Raji (cell line): ENCODE measurements around the gene KIAA0825.

Experiments used
- POLR2A ChIP-seq: IDR thresholded peaks from 2 replicates; pipeline ENCODE4 v1.6.1; 2011; ENCODE audit warnings: low read depth, low read length, control low read depth; ENCODE audit not compliant: insufficient read depth

Gene KIAA0825

GRCh38 chr5:94243612-94244011 lies 374.8 kb downstream of the KIAA0825 start:
- TF ChIP-seq POLR2A: no peak

DNA sequence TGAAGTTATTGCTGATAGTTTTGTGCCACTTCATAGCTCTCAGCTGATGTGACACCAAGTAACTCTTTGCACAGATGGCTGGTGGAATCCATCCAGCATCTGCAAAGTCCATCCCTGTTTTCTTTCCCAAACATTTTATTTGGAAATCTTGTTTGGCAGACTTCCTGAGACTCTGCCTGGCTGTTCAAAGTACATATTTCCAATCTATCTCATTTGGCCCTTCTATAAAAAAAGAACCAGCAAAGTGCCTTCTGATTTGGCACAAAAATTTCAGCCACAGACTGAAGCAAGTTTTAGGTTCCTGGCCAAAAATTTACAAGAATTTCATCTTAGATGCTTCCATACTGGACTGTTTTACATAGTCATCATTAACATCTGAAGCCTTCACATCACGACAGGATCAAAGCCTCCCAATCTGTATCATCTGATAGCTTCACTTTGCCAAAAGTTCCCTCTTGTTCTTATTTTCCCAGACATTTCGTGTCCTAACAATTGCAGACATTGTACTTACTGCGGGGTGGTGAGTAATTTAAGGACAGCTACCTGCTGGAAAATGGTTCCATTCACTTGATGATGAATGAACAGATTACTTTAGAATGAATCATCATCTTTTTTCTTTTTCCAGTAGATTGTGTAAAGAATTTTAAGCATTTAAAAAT lies 377.3 kb downstream of the KIAA0825 start:
- no peak for TF ChIP-seq POLR2A

DNA sequence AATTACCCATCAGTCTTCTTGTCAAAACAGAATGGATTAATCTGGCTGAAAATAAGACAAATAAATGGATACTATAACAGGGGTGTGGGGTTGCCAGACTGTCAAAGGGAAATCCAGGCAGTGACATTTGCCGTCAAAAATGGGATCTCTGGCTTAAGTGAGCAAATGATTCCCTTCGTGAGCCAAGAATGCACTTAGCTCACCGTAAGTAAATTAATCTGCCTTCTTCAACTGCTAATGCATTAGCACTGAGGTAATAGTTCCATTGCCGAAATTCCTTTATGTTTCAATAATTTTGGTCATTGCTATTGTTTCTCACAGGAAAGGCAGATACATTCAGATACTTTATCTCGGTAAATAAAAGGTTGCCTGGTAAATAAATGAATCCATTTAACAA lies 377.8 kb downstream of the KIAA0825 start:
- no peak for TF ChIP-seq POLR2A

GRCh38 chr5:94240134-94240533 lies 378.3 kb downstream of the KIAA0825 start:
- TF ChIP-seq POLR2A: no peak

DNA sequence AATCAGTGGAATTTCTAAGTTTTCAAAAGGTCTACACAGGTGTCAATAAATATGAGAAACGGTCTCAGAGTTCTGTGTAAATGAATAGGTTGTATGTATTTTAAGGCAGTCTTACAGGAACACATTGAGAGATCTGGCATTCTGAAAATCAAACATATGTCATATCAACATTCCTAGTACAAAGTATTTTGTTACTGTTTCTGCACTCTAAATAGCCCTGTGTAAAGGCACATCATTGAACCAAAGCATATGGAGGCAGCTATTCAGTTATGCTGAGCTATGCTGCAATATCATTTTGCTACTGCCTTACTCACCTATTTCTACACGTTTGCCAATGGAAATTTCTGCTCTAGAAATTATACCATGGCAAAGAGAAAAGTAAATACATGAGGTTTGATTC lies 379.1 kb downstream of the KIAA0825 start:
- no peak for TF ChIP-seq POLR2A

- no peak for TF ChIP-seq POLR2A
Observed at GRCh38 chr5:94234987-94235386, 383.4 kb downstream of the KIAA0825 start.

DNA sequence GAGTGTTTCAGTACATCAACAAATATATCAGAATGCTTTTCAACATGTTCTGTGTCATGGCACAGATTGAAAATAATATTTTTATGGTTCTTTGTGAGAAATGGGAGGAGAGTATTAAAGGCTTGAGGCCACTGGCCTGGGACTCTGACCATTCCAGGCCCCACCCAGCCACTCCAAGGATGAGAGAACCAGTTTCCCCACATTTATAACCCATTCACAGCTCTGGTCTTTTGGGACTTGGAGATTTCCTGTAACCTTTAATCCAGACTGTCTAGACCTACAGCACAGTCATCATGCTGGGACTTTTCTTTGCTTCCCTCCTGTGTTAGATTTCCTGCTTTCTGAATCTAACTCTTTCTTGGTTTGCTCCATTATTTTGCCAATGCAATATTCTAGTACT lies 389.6 kb downstream of the KIAA0825 start:
- no peak for TF ChIP-seq POLR2A

- TF ChIP-seq POLR2A: no peak
Observed at GRCh38 chr5:94223235-94223634, 395.2 kb downstream of the KIAA0825 start.

DNA sequence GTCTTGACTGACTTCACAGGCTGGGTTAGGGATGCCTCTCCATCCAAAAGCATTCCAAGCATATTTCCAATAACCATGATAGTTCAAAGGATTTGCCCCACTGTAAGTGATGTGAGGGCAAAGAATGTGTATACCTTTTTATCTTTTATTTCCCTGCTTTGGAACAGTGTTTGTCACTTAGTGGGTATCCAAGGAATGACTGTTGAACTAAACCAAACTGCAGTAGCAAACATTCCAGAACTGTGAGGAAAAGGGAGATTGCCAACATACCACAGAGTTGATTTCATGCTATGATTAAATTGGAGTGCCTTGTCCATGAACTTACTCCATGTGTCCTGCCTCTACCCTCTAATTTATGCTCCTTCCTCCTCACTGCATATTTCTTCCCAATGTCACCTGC lies 400.0 kb downstream of the KIAA0825 start:
- no peak for TF ChIP-seq POLR2A

DNA sequence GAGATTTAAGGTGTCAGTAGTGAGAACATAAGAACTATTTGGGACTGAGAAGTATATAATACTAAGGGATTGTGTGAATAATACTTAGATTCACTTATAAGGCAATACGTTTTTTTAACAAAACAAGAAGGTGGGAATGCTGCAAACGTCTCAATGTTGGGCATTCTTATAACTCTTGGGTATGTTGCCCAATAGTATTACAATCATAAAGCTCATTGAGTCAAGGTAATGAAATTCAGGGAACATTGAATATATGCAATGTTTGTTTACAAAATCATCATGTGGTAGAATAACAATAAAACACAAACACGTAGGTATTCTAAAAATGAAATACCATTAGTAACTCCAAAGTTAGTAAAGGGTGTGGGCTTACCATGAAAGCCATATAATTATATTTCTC lies 400.7 kb downstream of the KIAA0825 start:
- TF ChIP-seq POLR2A: no peak

GRCh38 chr5:94217216-94217615 lies 401.2 kb downstream of the KIAA0825 start:
- no peak for TF ChIP-seq POLR2A

- TF ChIP-seq POLR2A: no peak
Observed at GRCh38 chr5:94212476-94212875, 405.9 kb downstream of the KIAA0825 start.

DNA sequence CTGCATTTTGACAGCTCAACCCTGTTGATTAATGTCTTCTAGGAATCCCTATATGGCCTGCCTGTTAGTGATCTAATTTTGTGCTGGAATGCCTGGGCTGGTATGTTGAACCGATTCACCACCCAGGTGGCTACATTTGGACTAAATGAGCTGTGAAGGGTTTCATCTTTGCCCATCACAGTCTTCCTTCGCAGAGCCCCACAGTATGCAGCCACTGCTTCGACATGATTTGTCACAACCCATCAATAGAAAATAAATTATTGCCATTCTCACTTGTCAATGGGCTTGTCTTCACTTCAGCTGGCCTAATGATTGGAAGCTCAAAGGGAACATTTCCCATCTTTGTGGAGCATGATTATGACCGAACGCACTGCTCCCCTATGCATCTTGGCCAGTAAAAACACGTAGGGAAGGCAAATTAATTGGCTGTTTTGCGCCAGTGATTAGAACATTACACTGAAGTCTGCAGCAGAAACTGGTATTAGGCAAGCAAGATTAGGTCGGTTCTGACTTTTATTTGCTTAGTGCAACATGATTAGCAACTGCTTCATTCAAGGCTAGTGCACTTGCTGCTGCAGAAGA lies 408.5 kb downstream of the KIAA0825 start:
- no peak for TF ChIP-seq POLR2A

DNA sequence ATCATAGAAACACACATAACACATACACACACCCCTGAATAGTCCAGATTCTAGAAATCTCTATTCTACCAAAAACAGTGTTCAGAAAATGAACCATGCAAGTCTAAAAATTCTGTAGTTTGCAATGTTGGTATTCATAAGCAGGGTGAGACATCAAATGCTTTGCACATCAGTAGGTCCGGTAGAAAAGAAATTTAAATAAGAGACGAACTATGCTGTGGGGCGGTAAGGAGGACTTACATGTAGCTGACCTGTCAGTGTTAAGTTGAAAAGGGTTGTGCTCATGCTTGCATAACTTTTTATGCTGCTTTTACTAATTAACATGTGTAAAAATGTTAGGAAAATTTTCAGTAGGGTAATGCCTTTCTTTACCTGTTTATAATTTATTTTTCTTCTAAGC lies 409.1 kb downstream of the KIAA0825 start:
- TF ChIP-seq POLR2A: no peak

DNA sequence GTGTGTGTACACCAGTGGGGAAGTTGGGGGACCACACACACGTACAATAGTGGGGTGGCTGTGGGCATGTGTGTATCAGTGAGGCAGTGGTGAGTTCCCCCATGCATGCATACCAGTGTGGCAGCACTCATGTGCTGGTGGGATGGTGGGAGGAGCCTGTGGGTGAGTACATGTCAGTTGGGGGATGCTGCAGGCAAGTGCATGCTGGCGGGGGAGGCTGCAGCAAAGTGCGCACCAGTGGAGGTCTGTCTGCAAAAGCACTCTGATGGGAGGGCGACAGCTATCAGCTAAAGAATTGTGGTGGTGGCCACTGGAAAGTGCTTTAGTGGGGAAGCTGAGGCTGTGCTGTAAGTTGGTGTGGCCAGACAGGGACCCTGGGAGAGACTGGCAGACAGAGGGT lies 418.8 kb downstream of the KIAA0825 start:
- no peak for TF ChIP-seq POLR2A

- TF ChIP-seq POLR2A: no peak
Observed at GRCh38 chr5:94197970-94198369, 420.4 kb downstream of the KIAA0825 start.

GRCh38 chr5:94196953-94197352 lies 421.5 kb downstream of the KIAA0825 start:
- no peak for TF ChIP-seq POLR2A
